HG02642 (cell line): ENCODE data around the gene APOBEC3H.

Experiments
- ATAC-seq: cut with Tn5 transposase; IDR thresholded peaks from one replicate; pipeline ENCODE4 v1.9.1; 2021; ENCODE audit warnings: mild to moderate bottlenecking; ENCODE audit not compliant: unreplicated experiment, poor library complexity

Gene APOBEC3H

DNA sequence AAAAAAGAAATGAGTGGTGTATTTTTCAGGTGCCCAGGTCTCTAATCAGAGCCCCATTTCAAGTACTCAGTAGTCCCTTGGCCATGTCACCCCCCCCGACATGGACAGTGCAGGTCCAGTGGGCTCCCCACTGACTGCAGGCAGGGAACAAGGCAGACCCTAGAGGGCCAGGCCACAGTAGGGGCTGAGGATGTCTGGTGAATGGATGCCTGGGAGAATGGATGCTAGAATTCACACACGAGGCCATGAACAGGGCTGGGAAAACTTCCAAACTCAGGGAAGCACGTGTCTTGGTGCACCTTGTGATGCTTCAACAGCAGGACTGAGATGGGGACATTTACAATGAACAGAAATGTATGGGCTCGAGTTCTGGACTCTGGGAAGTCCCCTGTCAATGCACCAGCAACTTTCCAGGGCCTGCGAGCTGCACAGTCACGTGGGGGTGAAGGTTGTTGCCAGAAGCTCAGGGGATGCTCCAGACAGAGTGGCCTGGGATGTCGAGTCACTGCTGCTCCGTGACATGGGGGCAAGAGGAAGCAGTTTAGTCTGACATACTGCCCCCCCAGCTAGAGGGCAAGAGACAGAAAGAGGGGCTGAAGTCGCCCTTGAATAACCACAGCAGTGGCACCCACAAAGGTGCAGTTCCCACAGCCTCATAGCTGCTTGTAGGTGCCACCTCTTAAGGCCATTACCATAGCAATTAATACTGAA, 16.8 kb upstream of the APOBEC3H start:
- no peak for ATAC-seq

DNA sequence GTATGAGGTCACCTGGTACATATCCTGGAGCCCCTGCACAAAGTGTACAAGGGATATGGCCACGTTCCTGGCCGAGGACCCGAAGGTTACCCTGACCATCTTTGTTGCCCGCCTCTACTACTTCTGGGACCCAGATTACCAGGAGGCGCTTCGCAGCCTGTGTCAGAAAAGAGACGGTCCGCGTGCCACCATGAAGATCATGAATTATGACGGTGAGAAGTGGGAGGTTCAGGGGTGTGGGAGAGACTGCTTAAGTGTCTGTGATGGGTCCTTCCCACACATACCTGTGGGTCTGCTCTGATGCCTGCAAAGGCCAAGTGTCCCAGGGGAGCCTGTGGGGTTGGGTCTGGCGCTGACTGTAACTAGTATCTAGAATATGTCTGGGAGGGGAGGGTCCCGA, 16.0 kb upstream of the APOBEC3H start:
- ATAC-seq = no peak

DNA sequence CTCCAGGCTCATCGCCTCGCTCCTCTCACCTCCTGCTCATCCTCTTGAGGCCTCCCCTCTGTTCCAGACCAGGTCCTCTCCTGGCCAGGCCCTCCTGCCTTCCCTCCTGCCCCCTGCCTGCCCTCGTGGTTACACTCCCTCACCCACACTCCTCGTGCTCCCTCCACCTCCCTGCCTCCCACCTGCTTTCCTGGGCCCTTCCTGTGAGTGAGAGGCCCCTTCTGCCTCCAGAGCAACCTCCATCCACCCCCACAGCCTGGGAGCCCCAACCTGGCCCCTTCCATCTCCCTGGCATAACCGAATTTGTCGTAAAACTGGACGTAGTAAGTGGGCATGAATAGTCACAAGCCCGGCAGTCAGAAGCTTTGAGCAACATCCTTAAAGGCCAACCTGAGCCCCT, 15.4 kb upstream of the APOBEC3H start:
- ATAC-seq = no peak

DNA sequence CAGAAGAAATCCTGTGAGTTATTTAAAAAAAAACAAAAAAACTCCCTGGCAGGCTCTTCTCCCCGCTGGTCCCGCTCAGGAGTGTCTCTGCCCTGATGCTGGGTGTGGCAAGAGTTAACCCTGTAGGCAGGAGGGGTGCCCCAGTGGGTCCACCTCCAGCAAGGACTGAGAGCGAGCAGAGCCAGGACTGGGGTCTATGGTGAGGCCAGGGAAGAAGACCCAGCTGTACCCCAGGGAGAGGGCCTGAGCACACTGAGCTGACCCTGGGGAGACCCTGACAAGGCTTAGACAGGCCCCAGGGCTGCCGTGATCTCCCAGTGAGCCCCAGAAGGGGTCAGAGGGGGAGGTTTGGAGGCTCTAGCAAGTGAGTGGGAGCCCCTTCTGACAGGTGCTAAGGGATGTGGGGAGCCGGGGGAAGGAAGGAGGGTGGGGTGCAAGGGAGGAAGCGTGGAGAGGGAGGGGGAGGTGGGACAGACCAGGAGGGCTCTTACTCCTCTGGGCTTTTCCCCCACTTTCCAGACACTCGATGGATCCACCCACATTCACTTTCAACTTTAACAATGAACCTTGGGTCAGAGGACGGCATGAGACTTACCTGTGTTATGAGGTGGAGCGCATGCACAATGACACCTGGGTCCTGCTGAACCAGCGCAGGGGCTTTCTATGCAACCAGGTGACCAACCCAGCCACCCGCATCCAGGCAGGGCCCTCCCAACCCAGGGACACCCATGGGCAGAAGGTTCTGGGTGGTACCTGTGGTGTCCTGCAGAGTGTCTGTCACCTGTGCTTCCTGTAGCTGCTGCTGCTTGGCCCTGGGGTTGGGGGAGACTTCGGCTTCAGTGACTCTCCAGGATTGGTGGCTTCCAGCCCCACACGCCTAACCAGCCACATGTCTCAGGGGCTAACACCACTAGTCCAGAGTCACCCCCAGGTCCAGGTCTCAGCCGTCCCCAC, 13.6 kb upstream of the APOBEC3H start:
- ATAC-seq = no peak

DNA sequence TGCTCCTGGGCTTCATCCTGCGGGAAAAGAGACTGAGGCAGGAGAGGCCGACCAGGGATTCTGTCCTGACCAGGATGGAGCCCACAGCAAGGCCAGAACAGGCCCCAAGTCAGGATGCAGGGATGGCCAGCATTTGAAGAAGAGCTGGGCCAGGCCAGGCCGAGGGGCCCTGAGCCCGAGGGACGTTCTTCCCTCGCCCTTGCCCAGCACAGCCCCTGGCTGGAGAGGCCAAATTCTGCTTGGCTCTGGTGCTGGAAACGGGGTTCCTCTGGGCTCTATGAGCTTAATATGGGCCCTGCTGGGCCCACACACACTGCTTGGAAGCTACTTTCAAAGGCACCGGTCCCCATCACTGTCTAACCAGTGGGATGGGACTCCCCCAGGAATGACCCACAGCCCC, 12.4 kb upstream of the APOBEC3H start:
- ATAC-seq = no peak

DNA sequence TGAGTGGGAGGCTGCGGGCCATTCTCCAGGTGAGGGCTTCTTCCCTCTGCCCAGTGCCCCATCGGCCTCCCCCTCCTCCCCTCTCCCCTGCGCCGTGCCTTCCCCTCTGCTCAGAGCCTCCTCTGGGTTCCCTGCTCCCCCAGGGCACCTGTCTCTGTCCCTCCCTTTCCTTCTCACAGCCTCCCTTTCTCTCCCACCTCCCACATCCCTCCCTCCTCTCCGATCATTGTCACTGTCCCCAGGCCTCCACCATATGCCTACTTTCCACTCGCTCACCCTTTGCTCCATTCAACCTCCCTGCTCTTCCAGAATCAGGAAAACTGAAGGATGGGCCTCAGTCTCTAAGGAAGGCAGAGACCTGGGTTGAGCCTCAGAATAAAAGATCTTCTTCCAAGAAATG, 9.9 kb upstream of the APOBEC3H start:
- ATAC-seq = no peak

DNA sequence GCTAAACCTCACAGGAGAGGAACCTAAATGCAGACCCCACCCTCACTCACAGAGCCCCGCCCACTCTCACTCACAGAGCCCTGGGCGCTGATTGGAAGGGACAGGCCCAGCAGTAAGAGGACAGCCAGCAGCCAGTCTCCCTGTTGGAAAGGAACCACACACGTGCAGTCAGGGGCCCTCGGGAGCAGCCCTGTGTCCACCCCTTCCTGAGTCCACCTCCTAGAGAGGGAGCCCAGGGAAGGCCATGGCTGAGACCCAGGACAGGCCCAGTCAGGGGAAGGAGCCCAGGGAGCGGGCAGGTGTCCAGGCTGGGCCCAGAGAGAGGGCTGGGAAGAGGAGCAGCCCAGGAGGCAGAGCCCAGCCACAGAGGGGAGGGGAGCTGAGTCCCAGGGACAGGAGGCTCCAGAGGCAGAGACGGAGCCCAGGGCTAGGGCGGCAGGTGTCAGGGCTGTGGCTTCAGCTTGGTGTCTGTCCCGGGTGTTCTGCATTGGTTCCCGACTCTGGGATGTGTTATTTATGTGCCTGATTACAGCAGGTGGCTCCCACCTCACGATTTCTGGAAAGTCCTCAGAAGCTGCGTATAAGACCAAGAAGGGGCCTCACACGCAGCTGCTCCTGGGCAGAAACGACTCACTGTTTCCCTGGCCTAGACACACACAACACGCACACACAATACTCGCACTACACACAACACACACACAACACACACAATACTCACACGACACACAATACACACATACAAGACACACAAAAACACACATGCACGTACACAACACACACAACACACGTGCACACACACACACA, 9.0 kb upstream of the APOBEC3H start:
- ATAC-seq = no peak

DNA sequence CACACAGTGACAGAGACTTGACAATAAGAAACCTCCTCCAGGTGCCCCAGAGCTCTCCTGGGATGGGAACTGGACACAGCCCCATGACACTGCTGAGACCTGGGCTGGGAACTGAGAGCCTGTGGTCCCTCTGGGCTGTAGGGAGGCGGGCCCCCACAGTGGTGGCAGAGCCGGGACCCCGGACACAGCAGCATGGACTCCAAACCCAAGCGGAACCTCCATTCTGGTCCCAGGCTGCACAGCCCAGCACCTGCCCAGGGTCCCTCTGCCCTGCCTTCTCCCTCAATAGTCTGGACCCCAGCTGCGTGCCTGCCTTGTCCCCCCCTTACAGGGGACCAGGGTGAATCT, 8.4 kb upstream of the APOBEC3H start:
- no peak for ATAC-seq

DNA sequence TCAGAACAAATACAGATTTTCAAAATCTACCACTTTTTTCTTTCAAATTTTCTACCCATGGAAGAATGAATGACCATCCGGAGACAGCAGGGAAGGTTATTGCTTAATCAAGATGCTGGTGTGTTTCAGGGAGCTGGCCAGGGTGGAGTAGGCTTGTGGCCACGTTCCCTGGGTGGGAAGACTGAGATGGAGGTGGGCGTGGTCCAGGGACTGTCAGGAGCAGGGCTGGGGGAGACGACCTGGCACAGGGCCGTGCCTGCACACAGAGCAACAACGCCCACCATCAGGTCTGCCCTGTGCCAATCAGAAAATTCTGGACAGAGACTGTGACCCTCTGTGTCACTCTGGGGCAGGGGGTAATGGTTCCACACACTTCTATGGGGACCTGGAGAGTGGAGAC, 7.1 kb upstream of the APOBEC3H start:
- no peak for ATAC-seq

DNA sequence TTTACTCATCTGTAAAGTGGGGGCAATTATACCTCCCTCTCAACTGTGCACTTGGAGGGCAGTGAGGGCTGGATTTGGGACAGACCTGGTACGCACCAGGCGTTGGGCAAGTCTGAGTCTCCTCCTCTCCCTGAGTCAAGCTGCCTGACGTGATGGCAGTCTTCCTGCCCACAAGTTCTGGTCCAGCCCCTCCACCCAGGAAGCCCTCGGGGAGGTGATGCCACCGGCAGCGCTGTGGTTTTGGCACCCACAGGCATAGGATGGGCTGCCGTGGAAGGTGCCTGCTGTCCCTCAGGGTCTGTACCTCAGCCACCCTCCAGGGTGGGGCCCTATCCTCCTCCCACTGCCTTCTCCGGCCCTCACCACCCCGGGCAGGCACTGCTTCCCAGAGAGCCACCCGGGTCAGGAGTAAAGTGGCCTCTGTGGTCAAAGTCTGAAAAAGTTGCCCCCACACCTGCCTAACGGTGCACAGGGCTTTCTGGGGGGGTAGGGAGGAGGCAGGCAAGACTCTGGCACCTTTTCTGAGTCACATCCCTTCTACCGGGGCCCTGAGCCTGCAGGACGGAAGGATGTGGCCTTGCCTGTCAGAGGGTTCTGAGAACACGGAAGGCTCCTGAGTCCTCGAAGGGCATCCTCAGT, 6.5 kb upstream of the APOBEC3H start:
- no peak for ATAC-seq

DNA sequence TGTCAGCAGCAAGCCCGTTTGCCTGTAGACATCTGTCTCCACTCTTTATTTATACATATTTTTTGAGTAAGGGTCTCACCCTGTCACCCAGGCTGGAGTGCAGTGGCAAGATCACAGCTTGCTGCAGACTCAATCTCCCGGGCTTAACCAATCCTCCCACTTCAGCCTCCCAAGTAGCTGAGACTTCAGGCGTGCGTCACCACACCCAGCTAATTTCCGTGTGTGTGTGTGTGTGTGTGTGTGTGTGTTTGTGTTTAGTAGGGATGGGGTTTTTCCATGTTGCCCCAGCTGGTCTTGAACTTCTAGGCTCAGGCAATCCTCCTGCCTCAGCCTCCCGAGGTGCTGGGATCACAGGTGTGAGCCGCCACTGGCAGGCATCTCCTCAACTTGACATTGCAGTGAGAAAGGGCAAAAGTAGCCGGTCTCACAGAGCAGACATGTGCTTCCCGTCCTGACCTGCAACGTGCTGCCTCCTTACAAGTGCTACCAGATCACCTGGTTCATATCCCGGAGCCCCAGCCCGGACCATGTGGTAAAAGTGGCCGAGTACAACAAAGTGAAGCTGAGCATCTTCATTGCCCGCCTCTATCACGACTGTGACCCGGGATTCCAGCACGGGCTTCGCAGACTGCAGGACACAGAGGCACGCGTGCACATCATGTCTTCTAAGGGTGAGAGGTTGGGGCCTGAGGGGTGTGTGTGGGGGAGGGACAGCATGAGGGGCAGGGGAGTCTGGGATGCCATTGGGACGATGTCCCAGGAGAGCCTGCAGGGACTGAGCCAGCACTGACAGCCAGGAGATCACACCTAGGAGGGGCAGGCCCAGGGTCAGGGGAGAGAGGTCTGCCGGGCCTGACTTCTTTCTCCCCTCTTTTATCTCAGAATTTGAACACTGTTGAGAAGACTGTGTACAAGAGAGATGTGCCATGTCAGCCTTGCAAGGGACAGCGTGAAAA, 5.6 kb upstream of the APOBEC3H start:
- no peak for ATAC-seq

DNA sequence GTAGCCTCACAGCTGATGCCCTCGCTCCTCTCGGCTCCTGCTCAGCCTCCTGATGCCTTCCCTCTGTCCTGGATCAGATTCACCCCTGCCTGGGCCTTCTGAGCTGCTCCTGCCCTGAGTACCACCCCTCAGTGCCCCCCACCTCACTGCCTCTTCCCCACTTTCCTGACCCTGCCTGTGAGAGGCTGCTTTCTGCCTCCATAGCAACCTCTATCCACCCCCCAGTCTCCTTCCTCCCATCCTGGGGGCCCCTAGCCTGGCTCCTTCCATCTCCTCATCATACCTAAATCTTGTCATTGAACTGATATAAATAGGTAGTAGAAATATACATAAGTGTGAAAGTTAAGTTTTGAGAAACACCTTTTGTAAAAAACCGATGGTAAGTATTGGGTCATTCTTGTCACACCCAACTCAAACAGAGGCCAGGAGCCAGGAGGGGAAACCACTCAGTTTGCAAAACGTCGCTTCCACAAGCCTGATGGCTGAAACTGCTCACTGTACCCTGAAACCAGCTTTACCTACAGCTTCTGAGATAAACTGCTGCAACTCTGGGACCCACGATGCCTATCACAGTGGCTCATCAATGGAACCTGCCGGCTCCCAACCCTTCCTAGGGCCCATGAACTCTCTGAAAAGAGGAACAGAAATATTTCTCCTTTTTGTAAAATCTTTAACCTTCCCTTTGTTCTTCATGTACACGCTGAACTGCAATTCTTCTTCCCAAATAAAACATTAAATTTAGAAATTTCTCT, 4.8 kb upstream of the APOBEC3H start:
- no peak for ATAC-seq

DNA sequence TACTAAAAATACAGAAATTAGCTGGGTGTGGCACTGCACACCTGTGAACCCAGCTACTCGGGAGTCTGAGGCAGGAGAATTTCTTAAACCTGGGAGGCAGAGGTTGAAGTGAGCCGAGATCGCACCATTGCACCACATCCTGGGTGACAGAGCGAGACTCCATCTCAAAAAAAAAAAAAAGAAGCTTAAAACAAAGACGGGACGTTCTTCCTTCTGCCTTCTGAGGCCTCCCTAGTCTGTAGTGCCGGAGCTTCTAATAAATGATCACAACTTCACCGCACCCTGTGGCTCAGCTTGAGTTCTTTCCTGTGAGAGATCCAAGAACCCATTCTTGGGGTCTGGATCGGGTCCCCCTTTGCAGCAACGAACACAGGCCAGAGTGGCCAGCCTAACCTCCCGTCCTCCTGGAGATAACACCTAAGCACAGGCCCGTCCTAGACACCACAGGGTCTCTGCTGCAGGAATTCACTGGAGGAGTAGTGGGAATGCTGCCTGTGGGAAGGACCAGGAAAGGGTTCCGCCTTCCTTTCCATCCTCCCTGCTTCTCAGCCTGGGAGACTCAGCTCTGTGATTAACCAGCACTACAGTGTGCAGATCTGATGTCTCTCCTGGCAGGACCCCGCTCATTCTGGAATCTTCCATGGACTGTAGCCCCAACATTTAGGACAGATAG, 2.2 kb upstream of the APOBEC3H start:
- ATAC-seq = no peak

DNA sequence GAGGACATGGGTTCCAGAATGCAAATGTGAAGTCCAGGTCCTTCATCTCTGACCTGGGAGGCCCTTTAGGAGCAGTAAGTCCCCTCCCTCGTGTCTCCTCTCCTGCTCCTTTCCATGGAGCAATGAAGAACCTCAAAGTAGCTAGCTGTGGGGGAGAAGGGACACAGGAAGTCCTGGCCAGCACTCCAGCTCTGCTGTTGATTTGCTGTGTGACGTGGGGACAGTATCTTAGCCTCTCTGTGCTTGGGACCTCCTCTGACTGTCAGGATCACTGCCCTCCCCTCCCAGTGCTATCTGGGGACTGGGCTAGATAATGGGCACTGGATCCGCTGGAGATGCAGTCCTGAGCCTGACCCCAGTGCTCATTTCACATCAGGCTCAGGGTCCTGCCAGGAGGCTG, 1.1 kb upstream of the APOBEC3H start:
- no peak for ATAC-seq

DNA sequence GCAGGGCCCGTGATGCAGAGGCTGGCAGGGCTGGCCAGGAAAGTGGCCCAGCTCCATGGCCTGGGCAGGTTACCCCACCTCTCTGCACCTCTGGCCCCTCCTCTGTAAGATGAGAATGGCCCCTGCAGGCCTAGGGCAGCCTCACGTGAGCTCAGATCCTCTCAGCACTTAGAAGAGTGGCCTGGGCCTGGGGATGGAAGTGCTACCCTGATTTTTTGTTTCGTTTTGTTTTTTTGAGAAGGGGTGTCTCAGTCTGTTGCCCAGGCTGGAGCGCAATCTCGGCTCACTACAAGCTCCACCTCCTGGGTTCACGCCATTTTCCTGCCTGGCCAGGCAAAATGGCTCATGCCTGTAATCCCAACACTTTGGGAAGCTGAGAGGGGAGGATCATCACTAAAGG, 982 bp downstream of the APOBEC3H start:
- ATAC-seq = no peak

DNA sequence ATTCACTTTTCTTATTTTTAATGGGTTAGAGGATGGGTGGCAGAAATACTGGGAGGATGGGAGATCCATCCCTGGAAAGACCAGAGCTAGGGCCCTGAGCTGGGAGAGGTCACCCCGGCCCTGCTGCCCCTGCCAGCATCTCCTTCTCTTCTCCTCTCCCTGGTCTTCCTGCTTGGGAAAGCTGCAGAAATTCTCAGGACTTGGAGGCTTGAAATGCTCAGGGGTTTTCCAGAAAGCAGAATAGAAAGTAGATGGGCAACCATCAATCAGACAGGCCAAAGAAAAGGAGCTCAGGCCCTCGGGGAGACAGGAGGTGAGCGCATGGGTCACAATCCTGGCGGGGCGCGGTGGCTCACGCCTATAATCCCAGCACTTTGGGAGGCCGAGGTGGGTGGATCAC, 1.5 kb downstream of the APOBEC3H start:
- no peak for ATAC-seq

DNA sequence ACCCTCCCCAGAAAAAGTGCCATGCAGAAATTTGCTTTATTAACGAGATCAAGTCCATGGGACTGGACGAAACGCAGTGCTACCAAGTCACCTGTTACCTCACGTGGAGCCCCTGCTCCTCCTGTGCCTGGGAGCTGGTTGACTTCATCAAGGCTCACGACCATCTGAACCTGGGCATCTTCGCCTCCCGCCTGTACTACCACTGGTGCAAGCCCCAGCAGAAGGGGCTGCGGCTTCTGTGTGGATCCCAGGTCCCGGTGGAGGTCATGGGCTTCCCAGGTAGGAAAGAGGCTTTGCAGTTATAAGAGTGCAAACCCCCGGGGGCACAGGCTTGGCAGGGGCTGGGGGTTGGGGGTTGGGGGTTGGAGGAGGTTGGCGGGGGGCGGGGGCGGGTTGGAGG, 4.2 kb downstream of the APOBEC3H start:
- ATAC-seq = no peak

DNA sequence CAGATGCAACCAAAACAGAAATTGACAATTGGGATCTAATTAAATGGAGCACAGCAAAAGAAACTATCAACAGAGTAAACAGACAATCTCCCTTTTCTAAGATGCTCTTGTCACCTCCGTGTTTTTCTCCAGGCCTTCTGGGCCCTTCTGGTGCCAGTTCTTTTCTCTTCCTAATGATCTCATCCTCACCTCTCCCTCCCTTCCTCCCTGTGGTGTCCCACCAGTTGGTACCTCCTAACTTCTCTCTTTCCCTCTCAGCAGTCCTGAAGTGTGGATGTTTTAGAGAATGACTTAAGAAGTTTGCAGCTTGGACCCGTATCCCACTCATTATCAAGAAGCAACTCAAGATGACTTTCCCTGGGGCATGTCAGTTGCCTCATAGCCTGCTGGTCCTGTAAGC, 6.4 kb downstream of the APOBEC3H start:
- ATAC-seq = no peak
